Measurements from ENCODE around the gene CHGA. TPM values are rescaled to one million over a fixed set of nuclear protein-coding genes. Genes with fewer than 3 reads are reported as not detected.

The CHGA gene
- total RNA-seq, 1 experiment from 2014 or later = 8.5 TPM

DNA sequence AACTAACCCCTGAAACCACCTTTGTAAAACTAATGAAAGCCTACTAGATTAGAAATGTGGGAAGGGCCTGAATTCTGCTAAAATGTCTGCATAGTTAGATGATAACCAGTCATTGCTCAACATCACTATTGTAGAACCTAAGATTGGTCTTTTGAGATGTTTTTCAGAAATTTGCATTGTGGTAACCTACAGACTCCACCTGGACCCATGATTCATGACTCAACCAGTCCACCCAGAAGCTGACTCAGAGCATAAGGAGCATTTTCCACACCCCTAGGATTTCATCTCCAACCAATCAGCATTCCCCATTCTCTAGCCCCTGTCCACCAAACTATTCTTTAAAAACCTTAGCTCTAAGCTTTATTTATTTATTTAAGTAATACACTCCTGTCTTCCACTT, 30.4 kb upstream of the CHGA start:
- Mint-ChIP-seq H3K4me1 (no peaks in the 10 kb centered on the region), H3K9me3 (peaks cover 37% of the 10 kb centered on the region), H3K4me3 (no peak overlapping the region), H3K27me3 (ENCODE audit: low read depth) (peaks cover 28% of the 10 kb centered on the region), H3K27ac (no peak overlapping the region), H3K36me3 (peaks cover 2% of the 10 kb centered on the region; the same call in 1 of the 2 replicates)
- ChIA-PET CTCF (interaction anchor here (1.0 to 1.1 kb wide), 2 partner anchors 13 to 221 kb away, joined by 3 to 4 read pairs; no protein-coding TSS in a partner anchor), POLR2A (no interaction called here)
- DNase-seq (ENCODE audit: low spot score) (no peak), ATAC-seq (no peak)
- TF ChIP-seq, protein P1, sequence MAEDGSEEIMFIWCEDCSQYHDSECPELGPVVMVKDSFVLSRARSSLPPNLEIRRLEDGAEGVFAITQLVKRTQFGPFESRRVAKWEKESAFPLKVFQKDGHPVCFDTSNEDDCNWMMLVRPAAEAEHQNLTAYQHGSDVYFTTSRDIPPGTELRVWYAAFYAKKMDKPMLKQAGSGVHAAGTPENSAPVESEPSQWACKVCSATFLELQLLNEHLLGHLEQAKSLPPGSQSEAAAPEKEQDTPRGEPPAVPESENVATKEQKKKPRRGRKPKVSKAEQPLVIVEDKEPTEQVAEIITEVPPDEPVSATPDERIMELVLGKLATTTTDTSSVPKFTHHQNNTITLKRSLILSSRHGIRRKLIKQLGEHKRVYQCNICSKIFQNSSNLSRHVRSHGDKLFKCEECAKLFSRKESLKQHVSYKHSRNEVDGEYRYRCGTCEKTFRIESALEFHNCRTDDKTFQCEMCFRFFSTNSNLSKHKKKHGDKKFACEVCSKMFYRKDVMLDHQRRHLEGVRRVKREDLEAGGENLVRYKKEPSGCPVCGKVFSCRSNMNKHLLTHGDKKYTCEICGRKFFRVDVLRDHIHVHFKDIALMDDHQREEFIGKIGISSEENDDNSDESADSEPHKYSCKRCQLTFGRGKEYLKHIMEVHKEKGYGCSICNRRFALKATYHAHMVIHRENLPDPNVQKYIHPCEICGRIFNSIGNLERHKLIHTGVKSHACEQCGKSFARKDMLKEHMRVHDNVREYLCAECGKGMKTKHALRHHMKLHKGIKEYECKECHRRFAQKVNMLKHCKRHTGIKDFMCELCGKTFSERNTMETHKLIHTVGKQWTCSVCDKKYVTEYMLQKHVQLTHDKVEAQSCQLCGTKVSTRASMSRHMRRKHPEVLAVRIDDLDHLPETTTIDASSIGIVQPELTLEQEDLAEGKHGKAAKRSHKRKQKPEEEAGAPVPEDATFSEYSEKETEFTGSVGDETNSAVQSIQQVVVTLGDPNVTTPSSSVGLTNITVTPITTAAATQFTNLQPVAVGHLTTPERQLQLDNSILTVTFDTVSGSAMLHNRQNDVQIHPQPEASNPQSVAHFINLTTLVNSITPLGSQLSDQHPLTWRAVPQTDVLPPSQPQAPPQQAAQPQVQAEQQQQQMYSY (CRISPR knock-in tag; IDR thresholded peaks at IDR 0.05) = no peak
- TF ChIP-seq ZNF232 (CRISPR knock-in tag; IDR thresholded peaks at IDR 0.05) (no peak), KAT7 (CRISPR knock-in tag; IDR thresholded peaks at IDR 0.05; ENCODE audit: borderline replicate concordance) (no peak)

DNA sequence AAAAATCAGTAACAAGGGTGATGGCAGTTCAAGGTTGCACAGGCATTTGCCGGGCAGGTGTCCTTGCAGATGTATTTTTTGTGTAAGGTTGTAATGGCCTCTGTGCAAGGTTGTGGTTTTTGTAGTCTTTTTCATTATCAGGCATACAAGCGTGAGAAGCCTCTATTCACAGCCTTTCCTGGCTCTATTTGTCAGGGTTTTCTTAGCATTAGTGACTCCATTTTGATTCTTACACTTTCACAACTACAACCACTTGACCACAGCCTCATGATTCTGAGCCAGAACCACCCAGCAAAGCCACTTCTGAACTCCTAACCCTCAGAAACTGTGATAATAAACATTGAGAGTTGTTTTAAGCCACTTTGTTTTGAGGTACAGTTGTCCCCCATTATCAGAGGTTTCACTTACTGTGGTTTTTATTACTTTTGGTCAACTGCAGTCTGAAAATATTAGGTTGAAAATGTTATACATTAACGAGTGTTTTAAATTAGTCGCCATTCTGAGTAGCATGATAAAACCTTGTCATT, 27.5 kb upstream of the CHGA start:
- Mint-ChIP-seq H3K36me3 (peaks cover 2% of the 10 kb centered on the region; the same call in 1 of the 2 replicates), H3K4me1 (peaks cover 7% of the 10 kb centered on the region; the same call in 1 of the 2 replicates), H3K27ac (no peak overlapping the region), H3K9me3 (peaks cover 20% of the 10 kb centered on the region), H3K27me3 (ENCODE audit: low read depth) (peaks cover 9% of the 10 kb centered on the region), H3K4me3 (no peak overlapping the region)
- ChIA-PET POLR2A (no interaction called here), CTCF (no interaction called here)
- DNase-seq (ENCODE audit: low spot score) (no peak), ATAC-seq (no peak)
- TF ChIP-seq, protein P2, sequence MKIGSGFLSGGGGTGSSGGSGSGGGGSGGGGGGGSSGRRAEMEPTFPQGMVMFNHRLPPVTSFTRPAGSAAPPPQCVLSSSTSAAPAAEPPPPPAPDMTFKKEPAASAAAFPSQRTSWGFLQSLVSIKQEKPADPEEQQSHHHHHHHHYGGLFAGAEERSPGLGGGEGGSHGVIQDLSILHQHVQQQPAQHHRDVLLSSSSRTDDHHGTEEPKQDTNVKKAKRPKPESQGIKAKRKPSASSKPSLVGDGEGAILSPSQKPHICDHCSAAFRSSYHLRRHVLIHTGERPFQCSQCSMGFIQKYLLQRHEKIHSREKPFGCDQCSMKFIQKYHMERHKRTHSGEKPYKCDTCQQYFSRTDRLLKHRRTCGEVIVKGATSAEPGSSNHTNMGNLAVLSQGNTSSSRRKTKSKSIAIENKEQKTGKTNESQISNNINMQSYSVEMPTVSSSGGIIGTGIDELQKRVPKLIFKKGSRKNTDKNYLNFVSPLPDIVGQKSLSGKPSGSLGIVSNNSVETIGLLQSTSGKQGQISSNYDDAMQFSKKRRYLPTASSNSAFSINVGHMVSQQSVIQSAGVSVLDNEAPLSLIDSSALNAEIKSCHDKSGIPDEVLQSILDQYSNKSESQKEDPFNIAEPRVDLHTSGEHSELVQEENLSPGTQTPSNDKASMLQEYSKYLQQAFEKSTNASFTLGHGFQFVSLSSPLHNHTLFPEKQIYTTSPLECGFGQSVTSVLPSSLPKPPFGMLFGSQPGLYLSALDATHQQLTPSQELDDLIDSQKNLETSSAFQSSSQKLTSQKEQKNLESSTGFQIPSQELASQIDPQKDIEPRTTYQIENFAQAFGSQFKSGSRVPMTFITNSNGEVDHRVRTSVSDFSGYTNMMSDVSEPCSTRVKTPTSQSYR (CRISPR knock-in tag; IDR thresholded peaks at IDR 0.05) = no peak
- no peak for TF ChIP-seq FOXP1 (CRISPR knock-in tag; IDR thresholded peaks at IDR 0.05; ENCODE audit: borderline replicate concordance)
- TF ChIP-seq NR1H2 (CRISPR knock-in tag; IDR thresholded peaks at IDR 0.05) = no peak
- TF ChIP-seq ZNF138 (CRISPR knock-in tag; conservative IDR thresholded peaks at IDR 0.05) = no peak
- TF ChIP-seq, protein P3, sequence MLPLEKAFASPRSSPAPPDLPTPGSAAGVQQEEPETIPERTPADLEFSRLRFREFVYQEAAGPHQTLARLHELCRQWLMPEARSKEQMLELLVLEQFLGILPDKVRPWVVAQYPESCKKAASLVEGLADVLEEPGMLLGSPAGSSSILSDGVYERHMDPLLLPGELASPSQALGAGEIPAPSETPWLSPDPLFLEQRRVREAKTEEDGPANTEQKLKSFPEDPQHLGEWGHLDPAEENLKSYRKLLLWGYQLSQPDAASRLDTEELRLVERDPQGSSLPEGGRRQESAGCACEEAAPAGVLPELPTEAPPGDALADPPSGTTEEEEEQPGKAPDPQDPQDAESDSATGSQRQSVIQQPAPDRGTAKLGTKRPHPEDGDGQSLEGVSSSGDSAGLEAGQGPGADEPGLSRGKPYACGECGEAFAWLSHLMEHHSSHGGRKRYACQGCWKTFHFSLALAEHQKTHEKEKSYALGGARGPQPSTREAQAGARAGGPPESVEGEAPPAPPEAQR (CRISPR knock-in tag; IDR thresholded peaks at IDR 0.05) = no peak
- TF ChIP-seq JAZF1 (CRISPR knock-in tag; IDR thresholded peaks at IDR 0.05) = no peak
- no peak for TF ChIP-seq GTF2I (CRISPR knock-in tag; conservative IDR thresholded peaks at IDR 0.05)
- no peak for TF ChIP-seq TCF7 (CRISPR knock-in tag; IDR thresholded peaks at IDR 0.05; ENCODE audit: low read depth)
- no peak for TF ChIP-seq CREB1 (CRISPR knock-in tag; IDR thresholded peaks at IDR 0.05)
- no peak for TF ChIP-seq SMAD3 (CRISPR knock-in tag; IDR thresholded peaks at IDR 0.05; ENCODE audit: borderline replicate concordance)
- no peak for TF ChIP-seq ZNF416 (CRISPR knock-in tag; IDR thresholded peaks at IDR 0.05)
- TF ChIP-seq SOX15 (CRISPR knock-in tag; IDR thresholded peaks at IDR 0.05) = no peak
- TF ChIP-seq, protein P4, sequence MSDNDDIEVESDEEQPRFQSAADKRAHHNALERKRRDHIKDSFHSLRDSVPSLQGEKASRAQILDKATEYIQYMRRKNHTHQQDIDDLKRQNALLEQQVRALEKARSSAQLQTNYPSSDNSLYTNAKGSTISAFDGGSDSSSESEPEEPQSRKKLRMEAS (CRISPR knock-in tag; IDR thresholded peaks at IDR 0.05) = no peak
- TF ChIP-seq EMX1 (CRISPR knock-in tag; IDR thresholded peaks at IDR 0.05) = no peak
- TF ChIP-seq, protein P5, sequence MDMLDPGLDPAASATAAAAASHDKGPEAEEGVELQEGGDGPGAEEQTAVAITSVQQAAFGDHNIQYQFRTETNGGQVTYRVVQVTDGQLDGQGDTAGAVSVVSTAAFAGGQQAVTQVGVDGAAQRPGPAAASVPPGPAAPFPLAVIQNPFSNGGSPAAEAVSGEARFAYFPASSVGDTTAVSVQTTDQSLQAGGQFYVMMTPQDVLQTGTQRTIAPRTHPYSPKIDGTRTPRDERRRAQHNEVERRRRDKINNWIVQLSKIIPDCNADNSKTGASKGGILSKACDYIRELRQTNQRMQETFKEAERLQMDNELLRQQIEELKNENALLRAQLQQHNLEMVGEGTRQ (CRISPR knock-in tag; IDR thresholded peaks at IDR 0.05) = no peak
- TF ChIP-seq, protein P6, sequence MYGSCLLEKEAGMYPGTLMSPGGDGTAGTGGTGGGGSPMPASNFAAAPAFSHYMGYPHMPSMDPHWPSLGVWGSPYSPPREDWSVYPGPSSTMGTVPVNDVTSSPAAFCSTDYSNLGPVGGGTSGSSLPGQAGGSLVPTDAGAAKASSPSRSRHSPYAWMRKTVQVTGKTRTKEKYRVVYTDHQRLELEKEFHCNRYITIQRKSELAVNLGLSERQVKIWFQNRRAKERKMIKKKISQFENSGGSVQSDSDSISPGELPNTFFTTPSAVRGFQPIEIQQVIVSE (CRISPR knock-in tag; IDR thresholded peaks at IDR 0.05; ENCODE audit: borderline replicate concordance) = no peak
- TF ChIP-seq ATF1 (CRISPR knock-in tag; IDR thresholded peaks at IDR 0.05) = no peak
- no peak for TF ChIP-seq TP53 (CRISPR knock-in tag; IDR thresholded peaks at IDR 0.05)
- TF ChIP-seq, protein P7, sequence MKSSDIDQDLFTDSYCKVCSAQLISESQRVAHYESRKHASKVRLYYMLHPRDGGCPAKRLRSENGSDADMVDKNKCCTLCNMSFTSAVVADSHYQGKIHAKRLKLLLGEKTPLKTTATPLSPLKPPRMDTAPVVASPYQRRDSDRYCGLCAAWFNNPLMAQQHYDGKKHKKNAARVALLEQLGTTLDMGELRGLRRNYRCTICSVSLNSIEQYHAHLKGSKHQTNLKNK (CRISPR knock-in tag; IDR thresholded peaks at IDR 0.05) = no peak
